ENCODE results near the gene GAN.

GAN gene

DNA sequence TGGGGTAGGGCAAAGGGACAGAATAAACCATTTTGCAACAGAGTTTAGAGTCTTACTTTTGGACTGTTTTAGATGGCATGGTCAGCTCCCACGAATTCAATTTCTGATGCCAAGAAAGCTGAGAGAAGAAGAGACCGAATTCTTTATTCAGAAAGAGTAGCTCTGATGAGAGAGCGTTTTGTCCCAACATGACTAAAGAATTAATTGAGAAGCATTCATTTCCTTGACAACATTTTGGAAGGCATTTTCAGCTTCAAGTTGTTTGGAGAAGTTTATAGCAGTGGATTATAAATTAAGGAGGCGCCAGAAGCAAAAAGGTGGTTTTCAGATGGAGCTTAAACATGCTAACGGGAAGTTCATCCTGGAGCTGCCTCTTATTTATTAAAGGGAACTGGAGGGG, 12.2 kb downstream of the GAN start:
- Histone ChIP-seq H3K36me3 (no peaks in the 10 kb centered on the region), H3K27ac (no peak overlapping the region), H3K4me3 (ENCODE audit: low read depth in 1 of 2, low read length in 1 of 2) (no peak overlapping the region), H3K4me1 (ENCODE audit: control insufficient read depth in 1 of 2, insufficient read depth in 1 of 2, low read depth in 1 of 2, low read length in 1 of 2) (peaks cover 0 to 4% of the 10 kb centered on the region in 2 experiments), H3K27me3 (no peaks in the 10 kb centered on the region), H3K9me3 (no peaks in the 10 kb centered on the region)
- no peak for TF ChIP-seq CTCF (IDR thresholded peaks at IDR 0.05)

DNA sequence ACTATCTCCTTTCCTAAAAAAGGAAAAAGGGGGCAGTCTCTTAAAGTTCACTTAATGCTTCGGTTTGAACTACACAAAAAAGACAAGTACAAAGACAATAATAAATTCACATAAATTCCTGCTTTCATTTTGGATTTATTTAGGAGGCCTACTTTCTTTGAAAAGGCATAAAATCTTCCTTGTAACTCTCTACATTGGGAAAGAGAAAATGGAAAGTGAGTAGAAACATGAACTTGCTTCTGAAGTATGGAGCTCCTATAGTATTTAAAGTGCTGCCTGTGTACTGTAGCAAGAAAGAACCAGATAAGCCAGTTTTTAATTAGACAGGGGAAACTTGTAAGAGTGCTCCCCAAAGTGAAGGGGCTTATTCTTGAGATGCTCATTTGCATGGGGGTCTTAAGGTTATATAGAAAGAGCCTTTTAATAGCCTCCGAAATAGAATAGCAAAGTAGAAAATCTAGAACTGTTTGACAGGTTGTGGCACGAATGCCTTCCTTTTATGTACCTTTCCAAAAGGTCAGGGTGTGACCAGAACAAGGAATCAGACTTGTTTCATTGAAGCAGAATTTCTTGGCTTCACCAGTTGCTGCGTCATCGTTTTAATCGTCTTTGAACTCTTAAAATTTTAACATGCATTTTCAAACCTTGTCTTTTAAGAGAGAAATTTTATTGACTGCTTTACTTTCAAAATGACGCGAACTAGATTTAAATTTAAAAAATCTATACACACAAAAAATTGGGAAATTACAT, 12.9 kb downstream of the GAN start:
- Histone ChIP-seq H3K27me3 (no peaks in the 10 kb centered on the region), H3K9me3 (no peaks in the 10 kb centered on the region), H3K4me3 (ENCODE audit: low read depth in 1 of 2, low read length in 1 of 2) (no peak overlapping the region), H3K27ac (no peak overlapping the region), H3K4me1 (ENCODE audit: control insufficient read depth in 1 of 2, insufficient read depth in 1 of 2, low read depth in 1 of 2, low read length in 1 of 2) (peaks cover 0 to 4% of the 10 kb centered on the region in 2 experiments), H3K36me3 (no peaks in the 10 kb centered on the region)
- TF ChIP-seq CTCF (IDR thresholded peaks at IDR 0.05) = no peak

GRCh38 chr16:81329947-81330346, 15.2 kb downstream of the GAN start:
- Histone ChIP-seq H3K27me3 (no peaks in the 10 kb centered on the region), H3K36me3 (no peaks in the 10 kb centered on the region), H3K4me3 (ENCODE audit: low read depth in 1 of 2, low read length in 1 of 2) (no peak overlapping the region), H3K9me3 (no peaks in the 10 kb centered on the region), H3K27ac (no peak overlapping the region), H3K4me1 (ENCODE audit: control insufficient read depth in 1 of 2, insufficient read depth in 1 of 2, low read depth in 1 of 2, low read length in 1 of 2) (no peaks in the 10 kb centered on the region)
- no peak for TF ChIP-seq CTCF (IDR thresholded peaks at IDR 0.05)

- Histone ChIP-seq H3K9me3 (no peaks in the 10 kb centered on the region), H3K4me3 (ENCODE audit: low read depth in 1 of 2, low read length in 1 of 2) (no peak overlapping the region), H3K27me3 (no peaks in the 10 kb centered on the region), H3K36me3 (no peaks in the 10 kb centered on the region), H3K4me1 (ENCODE audit: control insufficient read depth in 1 of 2, insufficient read depth in 1 of 2, low read depth in 1 of 2, low read length in 1 of 2) (no peaks in the 10 kb centered on the region), H3K27ac (no peak overlapping the region)
- no peak for TF ChIP-seq CTCF (IDR thresholded peaks at IDR 0.05)
Measured at GRCh38 chr16:81333356-81333755, 18.6 kb downstream of the GAN start.

GRCh38 chr16:81335669-81336068, 20.9 kb downstream of the GAN start:
- H3K27ac ChIP-seq = no peak overlapping the region

More at GRCh38 chr16:81335669-81336068, 20.9 kb downstream of the GAN start:
- no peak for TF ChIP-seq CTCF (IDR thresholded peaks at IDR 0.05)
- H3K9me3 ChIP-seq = no peaks in the 10 kb centered on the region
- H3K27me3 ChIP-seq = no peaks in the 10 kb centered on the region
- no peaks in the 10 kb centered on the region for H3K36me3 ChIP-seq
- no peak overlapping the region for H3K4me3 ChIP-seq (ENCODE audit: low read depth in 1 of 2, low read length in 1 of 2)
- H3K4me1 ChIP-seq (ENCODE audit: control insufficient read depth in 1 of 2, insufficient read depth in 1 of 2, low read depth in 1 of 2, low read length in 1 of 2) = no peaks in the 10 kb centered on the region

All from neutrophil (primary cell).